Astrocyte of the spinal cord (primary cell): ENCODE measurements around the gene FEN1.

Experiments
- DNase-seq: peaks from one replicate; pipeline ENCODE4 v3.0.0; 2011; ENCODE audit warnings: low read depth, low spot score
- H3K4me3 ChIP-seq: 2 replicates; pipeline ENCODE4 v1.5.1; 2011; ENCODE audit warnings: low read depth, mild to moderate bottlenecking, low read length, moderate library complexity
- in situ Hi-C: cut with HindIII; loops from 2 replicates; pipeline ENCODE4 v1.10.0; 2017; ENCODE audit warnings: low sequenced_read_pairs
- TF ChIP-seq, protein P1 (sequence below): IDR thresholded peaks from 2 replicates; pipeline ENCODE4 v1.5.1; 2012; ENCODE audit warnings: low read depth, mild to moderate bottlenecking, low read length, inconsistent platforms

The FEN1 gene

DNA sequence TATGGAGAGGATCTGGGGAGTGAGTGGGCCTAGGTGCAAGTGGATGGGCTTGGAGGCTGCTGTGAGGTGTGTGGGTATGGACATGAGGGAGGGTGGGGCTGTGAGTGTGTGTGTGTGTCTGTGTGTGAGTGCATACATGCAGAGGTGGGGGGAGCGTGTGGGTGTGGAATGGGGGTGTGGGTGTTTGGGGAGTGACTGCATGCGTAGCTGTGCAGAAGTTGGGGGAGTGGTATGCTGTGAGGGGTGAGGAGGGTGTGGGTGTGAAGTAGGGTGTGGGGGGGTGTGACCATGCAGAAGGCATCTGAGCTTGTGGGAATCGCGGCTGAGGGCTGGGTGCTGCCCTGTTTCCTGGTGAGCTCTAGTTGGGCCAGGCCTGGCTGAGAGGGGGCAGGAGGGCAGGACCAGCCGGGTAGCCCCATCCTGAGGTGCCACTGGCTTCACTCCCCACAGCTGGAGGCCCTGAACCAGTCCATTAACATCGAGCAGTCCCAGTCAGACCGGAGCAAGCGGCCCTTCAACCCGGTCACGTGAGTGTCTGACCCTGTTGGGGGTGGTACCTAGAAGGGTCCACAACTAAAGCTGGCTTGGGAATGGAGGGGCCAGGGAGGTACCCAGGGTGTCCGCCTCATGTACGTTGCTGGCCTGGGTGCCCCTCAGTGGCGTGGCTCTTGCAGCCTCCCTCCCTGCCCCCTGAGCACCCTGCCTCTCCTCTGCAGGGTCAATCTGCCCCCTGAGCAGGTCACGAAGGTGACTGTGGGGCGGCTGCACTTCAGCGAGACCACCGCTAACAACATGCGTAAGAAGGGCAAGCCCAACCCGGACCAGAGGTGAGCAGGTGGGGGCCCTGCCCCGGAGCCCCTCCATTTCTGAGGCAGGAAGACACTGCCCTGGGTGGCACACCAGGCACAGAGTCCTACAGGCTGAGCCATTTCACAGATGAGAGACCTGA, 16.8 kb upstream of the FEN1 start:
- TF ChIP-seq, protein P1, sequence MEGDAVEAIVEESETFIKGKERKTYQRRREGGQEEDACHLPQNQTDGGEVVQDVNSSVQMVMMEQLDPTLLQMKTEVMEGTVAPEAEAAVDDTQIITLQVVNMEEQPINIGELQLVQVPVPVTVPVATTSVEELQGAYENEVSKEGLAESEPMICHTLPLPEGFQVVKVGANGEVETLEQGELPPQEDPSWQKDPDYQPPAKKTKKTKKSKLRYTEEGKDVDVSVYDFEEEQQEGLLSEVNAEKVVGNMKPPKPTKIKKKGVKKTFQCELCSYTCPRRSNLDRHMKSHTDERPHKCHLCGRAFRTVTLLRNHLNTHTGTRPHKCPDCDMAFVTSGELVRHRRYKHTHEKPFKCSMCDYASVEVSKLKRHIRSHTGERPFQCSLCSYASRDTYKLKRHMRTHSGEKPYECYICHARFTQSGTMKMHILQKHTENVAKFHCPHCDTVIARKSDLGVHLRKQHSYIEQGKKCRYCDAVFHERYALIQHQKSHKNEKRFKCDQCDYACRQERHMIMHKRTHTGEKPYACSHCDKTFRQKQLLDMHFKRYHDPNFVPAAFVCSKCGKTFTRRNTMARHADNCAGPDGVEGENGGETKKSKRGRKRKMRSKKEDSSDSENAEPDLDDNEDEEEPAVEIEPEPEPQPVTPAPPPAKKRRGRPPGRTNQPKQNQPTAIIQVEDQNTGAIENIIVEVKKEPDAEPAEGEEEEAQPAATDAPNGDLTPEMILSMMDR: no peak
- in situ Hi-C loops: no loop called here
- no peak for DNase-seq
- no peak overlapping the region for H3K4me3 ChIP-seq

DNA sequence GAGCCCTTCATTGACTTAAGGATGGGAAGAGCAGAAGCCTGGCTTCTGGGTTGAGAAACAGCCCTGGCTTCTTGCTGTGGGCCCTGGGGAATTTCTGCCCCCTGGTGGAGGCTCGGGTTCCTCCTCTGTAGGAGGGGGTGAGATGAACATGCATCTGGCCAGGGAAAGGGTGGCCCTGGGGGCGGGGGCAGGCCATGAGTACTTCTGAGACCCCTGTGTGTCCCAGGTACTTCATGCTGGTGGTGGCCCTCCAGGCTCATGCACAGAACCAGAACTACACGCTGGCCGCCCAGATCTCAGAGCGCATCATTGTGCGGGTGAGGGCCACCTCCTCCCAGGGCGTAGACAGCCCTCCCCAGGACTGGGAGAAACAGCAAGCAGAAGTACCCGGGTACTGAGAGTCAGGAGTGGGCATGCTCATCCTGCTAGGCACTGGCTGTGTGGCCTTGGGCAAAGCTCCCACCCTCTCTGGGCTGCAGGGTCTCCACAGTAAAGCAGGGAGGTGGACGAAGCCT, 16.1 kb upstream of the FEN1 start:
- in situ Hi-C loops: no loop called here
- no peak overlapping the region for H3K4me3 ChIP-seq
- TF ChIP-seq, protein P1: peak; percentile 90
- peak; percentile 69 for DNase-seq

DNA sequence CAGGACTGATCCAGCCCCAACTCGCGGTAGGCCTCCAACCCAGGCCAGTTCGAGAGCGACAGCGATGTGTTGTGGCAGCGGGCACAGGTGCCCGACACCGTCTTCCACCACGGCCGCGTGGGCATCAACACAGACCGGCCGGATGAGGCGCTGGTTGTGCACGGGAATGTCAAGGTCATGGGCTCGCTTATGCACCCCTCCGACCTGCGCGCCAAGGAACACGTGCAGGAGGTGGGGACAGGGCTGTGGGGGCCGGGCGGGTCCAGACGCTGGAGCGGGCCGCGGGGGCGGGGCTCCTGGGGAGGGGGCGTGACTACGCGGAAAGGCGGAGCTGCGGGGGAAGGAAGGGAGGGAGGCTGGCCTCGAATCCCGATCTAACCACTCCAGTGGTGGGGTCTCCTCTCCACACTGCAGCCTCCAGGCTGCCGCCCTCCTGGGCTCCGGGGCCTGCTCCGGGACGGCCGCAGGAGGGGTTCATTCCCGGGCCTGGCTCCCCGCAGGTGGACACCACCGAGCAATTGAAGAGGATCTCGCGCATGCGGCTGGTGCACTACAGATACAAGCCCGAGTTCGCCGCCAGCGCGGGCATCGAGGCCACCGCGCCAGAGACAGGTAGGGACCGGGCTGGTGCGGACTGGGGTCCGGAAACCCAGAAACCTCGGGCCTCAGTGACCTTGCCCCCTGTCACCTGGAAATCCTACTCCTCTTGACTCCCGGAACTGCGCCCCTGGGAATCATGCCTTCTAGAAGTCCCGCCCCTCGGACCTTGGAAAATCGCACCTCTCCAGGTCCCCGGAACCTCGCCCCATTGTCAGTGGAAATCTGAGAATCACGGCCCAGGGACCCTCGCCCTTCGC, 15.2 kb upstream of the FEN1 start:
- H3K4me3 ChIP-seq: peak overlapping the region; percentile 7
- no peak for DNase-seq
- TF ChIP-seq, protein P1: no peak
- in situ Hi-C loops: no loop called here

DNA sequence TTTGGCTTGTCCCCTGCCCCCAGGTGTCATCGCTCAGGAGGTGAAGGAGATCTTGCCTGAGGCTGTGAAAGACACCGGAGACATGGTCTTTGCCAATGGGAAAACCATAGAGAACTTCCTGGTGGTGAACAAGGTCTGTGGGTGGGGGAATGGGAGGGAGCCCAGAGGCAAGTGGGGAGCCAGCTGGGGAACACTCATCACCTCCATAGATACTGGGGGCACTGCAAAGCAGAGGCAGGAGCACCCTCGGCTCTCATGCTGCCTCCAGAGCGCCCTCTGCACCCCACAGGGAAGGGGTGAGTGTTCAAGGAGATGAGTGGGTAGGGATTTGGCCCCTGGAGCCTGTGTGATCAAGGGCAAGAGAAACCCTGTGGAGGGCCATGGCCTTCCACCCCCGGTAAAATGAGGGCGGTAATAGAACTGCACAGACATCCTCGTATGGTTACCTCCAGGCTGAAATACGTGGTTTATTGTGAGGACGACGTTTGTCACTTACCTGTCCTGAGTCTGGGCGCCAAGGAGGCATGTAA, 14.3 kb upstream of the FEN1 start:
- DNase-seq: no peak
- in situ Hi-C loops: no loop called here
- TF ChIP-seq, protein P1: no peak
- no peak overlapping the region for H3K4me3 ChIP-seq

DNA sequence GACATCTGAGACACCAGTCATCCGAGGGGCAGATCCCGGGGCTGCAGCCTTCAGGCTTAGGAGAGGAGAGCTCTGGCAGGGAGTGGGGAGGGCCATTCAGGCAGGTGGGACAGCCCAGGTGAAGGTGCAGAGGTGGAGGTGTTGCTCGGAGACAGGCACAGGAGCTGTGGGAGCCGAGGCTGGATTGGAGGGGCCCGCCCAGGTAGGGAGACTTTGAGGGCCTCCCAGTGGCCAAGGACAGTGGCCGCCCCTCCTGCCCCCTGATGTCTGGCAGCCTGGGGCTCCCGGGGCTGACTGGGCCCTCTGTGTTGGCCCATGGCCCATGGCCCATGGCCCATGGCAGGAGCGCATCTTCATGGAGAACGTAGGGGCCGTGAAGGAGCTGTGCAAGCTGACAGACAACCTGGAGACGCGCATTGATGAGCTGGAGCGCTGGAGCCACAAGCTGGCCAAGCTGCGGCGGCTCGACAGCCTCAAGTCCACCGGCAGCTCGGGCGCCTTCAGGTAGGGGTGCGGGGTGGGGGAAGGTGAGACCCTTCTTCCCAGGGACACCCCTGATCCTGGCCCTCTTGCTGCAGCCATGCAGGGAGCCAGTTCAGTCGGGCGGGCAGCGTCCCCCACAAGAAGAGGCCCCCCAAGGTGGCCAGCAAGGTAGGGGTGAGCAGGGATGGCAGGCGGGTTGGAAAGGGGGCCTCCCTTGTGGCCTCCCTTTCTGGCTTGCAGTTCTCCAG, 13.6 kb upstream of the FEN1 start:
- no peak for DNase-seq
- no peak overlapping the region for H3K4me3 ChIP-seq
- TF ChIP-seq, protein P1: no peak
- in situ Hi-C loops: no loop called here
